ENCODE data around the gene VAMP4.

The VAMP4 gene, protein sequence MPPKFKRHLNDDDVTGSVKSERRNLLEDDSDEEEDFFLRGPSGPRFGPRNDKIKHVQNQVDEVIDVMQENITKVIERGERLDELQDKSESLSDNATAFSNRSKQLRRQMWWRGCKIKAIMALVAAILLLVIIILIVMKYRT

DNA sequence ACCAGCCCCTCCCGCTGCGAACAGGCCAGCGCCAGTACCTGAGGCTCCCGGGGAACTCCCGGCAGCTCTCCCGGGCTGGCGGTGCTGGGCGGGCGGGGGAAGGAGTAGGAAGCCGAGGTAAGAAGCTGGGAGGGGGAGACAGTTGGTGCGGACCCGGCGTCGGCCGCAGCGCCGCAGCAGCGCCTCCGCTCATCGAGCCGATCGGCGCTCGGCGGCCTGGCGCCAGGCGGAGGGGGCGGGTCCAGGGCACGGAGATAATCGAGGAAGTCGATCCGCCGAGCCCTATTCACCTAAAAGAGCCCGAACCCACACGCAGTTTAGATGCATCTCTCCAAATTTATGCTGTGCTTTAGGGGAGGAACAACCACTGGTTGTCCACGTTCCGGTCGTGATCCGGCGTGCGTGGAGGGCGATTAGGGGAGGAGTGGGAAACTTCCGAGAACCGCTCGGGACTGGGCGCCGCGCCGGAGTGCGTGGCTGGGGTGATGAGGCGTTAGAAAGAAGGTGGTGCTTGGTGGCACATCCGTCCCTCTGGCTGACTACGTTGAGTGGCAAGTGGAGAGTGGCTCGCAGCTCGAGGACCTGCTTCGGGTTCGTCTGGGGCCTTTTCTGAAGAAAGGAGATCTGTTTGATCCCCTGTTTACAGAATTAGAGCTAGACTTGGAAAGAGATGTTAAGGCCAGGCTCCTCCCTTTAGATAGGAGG is at the start of gene VAMP4:
Gene VAMP4, minus strand, starts transcription at position 194 of the 705 bp plus-strand sequence. CDS start 3,651 bp downstream, outside the sequence.
- DNase-seq (ENCODE audit: low spot score), result peak; percentile 82

DNA sequence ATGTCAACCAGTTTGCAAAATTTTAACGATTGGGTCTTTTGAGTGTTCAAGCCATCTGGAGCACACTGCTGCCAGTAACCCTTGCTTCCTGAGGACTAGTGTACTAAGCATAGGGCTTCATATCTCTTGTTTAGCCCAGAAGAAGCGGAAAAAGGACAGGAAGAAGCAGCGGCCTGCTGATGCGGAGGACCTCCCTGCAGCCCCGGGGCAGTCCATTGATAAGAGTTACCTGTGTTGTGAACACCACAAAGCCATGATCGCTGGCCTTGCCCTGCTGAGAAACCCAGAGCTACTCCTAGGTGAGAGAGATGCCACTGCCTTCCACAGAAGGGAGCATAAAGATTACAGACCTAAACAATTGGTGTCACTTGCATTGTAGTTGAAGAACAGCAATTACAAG is 48.5 kb upstream of the VAMP4 start:
- no peak for DNase-seq (ENCODE audit: low spot score)

DNA sequence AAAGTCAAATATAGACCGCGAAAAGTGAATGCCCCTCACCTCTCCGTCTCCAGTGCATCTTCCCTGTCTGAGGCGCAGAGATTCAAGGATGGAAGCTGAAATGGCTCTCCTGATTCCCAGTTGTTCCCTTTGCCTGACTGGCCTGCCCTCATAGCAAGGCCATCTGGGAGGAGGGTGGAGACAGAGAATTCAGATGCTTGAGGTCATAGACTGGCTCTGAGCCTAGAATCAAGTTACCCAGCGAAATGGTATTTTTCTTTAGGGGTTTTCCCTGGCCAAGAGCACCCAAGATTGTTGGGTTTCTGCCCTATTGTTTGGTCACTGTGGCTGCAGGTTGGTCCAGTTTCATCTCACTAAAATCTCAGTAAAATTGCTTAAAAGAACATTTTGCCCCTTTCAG is 46.8 kb upstream of the VAMP4 start:
- DNase-seq (ENCODE audit: low spot score), result no peak

DNA sequence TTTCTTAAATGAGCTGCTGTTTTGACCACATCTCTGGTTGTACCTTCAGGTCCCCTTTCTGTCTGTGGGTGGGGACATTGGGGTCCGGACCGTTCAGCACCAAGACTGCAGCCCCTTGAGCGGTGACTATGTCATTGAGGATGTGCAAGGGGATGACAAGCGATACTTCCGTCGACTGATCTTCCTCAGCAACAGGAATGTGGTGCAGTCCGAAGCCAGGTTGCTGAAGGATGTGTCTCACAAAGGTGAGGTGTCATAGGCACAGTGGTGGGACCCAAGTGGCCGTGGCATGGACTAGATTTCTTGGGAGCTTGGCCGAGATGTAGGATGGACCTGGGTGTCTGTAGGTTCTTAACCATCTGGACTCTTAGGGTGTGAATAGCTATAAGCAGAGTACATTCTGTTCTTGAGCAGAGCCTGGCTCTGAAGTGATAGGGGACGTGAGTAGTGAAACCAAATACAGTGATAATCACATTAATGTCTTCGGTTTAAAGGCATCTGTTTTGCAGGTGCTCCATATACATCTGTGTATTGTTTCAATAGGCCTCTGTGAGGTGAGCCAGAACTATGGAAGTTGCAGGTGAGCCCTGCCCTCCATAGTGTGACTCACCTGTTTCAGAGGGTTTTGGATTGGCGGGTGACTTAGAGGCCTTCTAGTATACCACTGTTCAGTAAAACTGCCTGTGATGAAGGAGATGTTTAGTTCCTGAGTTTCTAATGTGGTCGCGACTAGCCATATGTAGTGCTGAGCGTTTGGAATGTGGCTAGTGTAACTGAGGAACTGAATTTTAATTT is 46.0 kb upstream of the VAMP4 start:
- no peak for DNase-seq (ENCODE audit: low spot score)

DNA sequence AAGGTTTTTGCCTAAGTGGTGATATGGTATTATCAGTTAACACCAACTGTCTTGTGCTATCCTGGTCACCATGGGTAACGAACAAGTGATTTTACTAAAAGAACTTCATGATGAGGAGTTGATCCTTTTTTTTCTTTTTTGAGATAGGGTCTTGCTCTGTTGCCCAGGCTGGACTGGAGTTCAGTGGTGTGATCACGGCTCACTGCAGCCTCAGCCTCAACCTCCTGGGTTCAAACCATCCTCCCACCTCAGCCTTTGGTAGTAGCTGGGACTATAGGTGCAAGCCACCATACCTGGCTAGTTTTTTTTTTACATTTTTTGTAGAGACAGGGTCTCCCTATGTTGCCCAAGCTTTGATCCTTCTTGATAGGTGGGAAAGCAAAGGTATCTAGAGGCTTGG is 44.7 kb upstream of the VAMP4 start:
- no peak for DNase-seq (ENCODE audit: low spot score)

DNA sequence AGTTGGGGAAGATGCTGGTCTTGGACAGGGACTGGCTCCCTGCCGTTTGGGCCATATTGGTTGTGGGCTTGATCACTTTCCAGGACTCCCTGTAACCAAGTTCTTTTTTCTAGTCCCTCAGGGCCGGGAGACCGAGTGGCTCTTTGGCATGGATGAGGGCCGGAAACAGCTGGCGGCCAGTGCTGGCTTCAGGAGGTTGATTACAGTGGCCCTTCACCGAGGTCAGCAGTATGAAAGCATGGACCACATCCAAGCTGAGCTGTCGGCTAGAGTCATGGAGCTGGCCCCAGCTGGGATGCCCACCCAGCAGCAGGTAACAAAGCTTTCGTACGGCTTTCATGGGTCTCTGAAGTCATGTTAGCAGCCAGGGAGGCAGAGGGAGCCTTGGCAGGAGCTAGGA is 43.9 kb upstream of the VAMP4 start:
- no peak for DNase-seq (ENCODE audit: low spot score)

DNA sequence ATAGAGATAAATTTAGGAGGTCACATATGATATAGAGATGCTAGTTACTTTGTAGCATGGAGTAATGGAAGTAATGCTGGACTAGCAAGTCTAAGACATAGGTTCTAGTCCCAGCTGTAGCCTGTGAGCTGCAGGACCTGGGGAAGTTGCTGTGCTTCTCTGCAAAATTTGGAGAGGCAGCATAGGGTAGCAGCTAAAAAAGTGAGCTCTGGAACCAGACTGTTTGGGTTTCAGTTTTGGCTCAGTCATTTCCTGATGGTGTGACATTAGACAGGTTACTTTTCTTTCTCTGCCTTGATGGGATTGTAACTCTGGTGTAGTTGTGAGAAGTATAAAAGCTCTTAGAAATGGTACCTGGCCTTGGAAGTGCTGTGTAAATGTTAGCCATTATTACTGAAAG is 42.9 kb upstream of the VAMP4 start:
- no peak for DNase-seq (ENCODE audit: low spot score)

DNA sequence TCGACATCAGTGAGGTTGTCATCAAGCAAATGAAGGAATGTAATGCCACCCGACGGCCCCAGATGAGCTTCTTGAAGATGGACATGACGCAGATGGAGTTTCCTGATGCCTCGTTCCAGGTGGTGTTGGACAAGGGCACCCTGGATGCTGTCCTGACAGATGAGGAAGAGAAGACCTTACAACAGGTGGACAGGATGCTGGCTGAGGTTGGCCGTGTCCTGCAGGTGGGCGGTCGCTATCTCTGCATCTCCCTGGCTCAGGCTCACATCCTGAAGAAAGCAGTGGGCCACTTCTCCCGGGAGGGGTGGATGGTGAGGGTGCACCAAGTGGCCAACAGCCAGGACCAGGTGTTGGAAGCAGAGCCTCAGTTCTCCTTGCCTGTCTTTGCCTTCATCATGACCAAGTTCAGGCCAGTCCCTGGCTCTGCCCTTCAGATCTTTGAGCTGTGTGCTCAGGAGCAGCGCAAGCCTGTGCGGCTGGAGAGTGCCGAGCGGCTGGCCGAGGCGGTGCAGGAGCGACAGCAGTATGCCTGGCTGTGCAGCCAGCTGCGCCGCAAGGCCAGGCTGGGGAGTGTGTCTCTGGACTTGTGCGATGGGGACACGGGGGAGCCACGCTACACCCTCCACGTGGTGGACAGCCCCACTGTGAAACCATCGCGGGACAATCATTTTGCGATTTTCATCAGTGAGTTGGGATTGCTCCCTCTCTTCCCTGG is 42.1 kb upstream of the VAMP4 start:
- DNase-seq (ENCODE audit: low spot score), result no peak

DNA sequence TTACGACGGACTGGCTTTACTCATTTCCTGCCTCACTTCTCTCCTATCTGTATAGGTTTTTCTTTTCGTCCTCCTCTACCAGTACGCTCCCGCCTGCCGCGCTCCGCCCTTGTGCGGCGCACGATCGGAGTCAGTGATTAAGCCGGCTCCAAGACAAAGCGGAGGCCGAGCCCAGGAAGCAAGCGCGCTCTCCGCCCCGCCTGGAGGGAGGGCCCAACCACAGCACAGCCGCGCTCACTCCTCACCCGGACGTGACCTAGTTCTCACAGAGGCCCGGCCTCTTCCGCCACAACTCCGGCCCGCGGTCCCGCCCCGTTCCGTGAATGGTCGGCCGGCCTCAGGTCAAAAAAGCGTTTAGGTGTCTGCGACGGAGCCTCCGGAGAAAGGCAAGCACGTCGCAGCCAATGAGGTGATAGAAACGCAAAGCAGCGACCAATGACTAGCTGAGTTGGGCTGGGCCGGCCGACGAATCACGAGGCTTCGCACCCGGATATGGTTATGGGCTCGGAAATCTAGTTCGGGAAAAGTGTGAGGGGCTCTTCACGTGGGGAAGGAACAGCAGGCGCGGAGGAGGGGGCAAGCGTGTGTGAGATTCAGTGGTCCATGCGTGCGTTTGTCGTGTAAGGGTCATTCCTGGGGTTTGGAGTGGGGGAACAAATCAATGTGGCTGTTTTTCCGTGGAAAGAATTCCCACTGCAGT is 39.5 kb upstream of the VAMP4 start, which contains the start of gene METTL13:
Gene METTL13, plus strand, starts transcription at position 485 of the 700 bp plus-strand sequence. CDS start 308 bp downstream, outside the sequence.
- peak; percentile 98 for DNase-seq (ENCODE audit: low spot score)

DNA sequence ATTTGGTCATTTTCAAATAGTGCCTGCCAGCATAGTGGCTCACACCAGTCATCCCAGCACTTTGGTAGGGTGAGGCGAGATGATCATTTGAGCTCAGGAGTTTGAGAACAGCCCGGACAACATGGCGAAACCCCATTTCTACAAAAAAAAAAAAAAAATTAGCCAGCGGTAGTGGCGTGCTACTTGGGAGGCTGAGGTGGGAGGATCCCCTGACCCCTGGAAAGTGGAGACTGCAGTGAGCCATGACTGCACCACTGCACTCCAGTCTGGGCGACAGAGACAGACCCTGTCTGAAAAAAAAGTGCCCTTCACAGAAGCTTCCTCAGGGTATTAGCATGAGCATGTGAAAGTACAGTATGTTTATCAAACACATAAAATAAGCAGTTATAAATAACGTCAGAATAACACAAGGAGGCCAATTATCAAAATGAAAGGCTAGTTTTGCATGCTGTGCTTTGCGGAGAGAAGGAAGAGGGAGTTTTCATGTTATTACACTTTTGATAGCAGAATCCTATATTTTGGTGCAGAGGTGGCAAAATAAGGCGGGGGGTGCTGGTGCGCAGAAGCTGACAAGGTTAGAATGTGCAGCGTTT is 38.8 kb upstream of the VAMP4 start:
- DNase-seq (ENCODE audit: low spot score), result no peak

DNA sequence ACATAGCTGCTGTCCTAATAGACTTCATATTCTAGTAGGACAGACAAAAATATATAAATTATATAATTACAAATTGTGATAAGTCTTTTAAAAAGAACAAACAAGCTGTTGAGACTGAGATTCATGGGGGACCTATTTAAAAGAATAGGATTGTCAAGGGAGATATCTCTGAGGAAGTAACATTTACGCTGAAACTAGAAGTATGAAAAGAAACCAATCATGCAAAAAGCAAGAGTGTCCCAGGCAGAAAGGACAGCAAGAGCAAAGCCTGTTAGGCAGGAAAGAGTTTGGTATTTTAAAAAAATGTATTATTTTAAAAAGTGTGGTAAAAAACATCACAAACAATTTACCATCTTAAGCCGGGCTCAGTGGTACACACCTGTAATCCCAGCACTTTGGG is 30.4 kb upstream of the VAMP4 start:
- DNase-seq (ENCODE audit: low spot score), result no peak

DNA sequence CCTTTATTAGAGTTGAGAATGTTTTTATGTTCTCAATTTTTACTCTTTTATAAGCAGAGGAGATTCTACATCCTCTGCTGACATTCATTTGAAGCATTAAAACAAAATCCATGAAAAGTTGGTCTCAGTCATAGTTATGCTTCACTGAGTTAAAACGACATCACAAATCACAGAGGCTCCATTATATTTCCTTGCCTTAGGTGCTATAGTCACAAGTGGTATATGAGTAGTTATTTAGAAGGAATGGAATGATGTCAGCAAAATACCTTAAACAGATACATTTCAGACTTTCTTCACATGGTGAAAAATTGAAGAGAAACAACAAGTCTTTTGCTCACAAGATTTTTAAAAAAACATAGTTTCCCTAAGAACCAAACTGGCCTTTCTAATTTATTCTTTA is 27.9 kb upstream of the VAMP4 start:
- DNase-seq (ENCODE audit: low spot score), result no peak

DNA sequence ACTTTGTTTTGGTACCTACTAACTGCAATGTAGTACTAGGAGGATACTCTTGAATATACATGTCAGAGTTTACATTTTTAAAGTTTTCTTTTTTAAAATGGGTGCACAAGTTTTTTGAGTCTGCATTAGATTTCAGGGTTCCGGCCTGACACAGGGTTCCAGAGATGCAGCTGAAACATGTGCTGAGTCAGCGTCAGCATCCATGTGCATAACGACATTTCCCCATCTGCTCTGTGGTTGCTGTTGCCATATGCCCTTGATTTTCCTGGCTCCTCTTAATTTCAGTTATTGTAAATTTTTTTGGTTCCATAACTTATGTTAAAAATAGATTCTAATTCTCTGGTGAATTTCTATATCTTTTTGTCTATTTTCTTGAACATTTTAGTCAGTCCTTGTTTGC is 27.3 kb upstream of the VAMP4 start:
- DNase-seq (ENCODE audit: low spot score), result no peak

DNA sequence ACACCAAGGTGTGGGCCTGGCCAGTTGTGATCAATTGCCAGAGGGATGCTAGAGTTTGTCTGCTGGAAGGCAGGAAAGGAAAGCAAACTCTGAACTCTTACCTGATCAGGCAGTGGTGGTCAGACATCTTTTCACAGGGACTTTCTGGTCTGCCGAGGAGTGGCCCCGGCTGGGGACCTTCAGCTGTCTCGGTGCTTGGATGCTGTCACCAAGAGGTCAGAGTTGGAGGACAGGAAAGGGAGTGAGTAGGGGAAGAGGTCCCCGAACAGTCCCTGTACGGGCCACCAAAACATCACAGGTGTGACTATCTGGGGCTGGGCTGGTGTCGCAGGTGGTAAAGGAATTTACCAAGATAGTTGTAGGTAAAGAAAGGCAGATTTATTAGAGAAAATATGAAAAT is 21.9 kb upstream of the VAMP4 start:
- no peak for DNase-seq (ENCODE audit: low spot score)

DNA sequence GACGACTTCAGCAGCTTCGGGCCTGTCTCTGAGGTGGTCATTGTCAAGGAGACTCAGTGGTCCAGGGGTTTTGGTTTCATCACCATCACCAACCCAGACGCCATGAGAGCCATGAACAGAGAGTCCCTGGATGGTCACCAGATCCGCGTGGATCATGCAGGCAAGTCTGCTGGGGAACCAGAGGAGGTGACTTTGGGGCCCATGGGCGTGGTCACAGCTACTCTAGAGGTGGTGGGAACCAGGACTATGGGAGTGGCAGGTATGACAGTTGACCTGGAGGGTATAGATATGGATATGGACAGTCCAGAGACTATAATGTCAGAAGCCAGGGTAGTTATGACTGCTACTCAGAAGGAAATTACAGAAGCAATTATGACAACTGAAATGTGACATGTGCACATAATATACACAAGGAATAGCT is 20.3 kb upstream of the VAMP4 start:
- DNase-seq (ENCODE audit: low spot score), result no peak

DNA sequence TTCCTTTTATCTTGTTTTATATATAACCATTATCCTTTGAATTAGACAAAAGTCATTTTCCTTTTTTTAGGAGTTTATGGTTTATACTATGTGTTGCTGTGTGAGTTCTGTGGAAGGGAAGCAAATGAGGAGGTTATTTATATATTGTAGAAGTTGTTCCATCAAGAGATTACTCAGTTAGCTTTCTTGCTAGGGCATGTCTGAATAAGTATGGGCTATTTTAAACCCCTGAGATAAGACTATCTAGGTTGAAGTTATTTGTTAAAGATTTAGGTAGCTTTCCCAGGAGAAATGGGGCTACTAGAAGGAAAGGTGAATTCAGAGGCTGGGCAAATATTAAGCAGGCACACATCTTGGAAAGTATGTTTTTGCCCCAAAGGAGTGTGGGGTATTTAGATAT is 16.1 kb upstream of the VAMP4 start:
- no peak for DNase-seq (ENCODE audit: low spot score)

DNA sequence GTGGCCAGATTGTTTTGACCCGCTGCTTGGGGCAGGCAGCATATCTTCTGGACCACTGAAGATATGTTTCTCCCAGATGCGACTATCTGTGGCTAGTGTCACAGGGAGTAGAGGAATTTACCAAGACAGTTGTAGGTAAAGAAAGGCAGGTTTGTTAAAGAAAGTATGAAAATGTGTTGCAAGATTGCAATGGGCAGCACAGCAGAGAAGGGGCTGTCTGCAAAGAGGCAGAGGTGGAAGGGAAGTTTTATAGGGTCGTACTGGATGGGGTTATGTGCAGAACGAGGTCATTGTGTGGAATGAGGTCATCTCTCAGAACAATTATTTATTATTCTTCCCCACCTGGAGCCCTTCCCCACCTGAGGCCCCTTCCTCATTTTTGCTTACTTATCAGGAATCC is 15.0 kb upstream of the VAMP4 start:
- no peak for DNase-seq (ENCODE audit: low spot score)

DNA sequence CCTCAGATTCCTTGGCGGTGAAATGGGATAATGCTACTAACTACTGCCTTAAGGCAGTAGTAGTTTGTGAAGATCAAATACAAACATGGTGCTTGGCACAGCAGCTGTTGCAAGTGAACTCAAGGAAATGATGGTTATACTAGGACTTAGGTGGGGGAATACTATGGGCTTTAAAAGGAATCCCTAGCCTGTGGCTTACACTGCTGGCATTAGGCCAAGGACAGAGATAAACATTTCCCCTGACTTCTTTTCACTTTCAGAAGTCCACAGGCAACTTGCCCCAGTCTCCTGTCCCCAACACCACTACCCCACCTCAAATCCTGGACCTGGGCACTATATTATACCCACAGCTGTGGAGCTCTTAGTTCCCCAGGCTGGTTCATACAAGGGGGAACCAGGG is 13.1 kb upstream of the VAMP4 start:
- no peak for DNase-seq (ENCODE audit: low spot score)

DNA sequence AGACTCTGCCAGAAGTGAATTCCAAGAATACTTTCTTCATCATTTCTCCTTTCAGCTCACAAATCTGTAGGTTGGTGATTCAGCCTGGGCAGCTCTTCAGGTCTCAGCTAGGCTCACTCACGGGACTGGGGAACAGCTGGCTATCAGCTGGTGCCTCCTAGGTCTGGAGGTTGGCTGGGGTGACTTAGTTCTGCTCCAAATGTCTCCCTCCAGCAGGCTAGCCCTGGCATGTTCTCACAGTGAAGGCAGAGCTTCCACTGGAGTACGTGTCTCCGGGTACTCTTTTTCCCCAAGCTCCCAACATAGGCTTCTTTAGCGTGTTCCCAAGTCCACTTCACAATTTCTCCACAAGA is 12.5 kb upstream of the VAMP4 start:
- DNase-seq (ENCODE audit: low spot score), result no peak

DNA sequence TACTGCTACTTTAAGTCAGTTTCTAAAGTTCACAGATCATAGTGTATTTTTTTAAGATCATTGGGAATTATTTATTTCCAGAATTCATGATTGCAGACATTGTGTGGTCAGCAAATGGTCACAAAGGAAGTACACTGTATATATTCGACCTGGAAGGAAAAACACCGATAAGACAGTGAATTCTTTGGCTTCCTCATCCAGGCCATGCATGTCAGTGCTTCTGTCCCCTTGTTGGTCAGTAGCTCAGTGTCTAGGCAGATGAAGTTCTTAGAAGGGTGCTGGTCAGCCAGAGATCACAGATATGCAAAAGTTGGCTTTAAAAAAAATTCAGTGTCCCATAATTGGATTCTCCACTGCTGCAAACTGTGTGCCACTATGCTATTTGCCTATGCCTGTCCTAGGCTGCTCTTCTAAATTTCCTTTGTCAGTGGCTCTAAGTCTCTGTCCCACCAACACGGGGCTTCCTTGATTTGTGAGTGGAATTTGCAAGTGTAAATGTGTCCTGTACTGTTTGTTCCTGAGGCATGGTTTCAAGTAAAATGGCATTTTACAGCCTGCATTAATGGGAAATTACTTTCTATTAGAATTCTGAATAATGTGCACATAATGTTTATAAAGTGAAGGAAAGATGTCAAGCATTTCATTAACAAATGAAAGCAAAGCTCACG is 12.0 kb upstream of the VAMP4 start:
- DNase-seq (ENCODE audit: low spot score), result no peak

DNA sequence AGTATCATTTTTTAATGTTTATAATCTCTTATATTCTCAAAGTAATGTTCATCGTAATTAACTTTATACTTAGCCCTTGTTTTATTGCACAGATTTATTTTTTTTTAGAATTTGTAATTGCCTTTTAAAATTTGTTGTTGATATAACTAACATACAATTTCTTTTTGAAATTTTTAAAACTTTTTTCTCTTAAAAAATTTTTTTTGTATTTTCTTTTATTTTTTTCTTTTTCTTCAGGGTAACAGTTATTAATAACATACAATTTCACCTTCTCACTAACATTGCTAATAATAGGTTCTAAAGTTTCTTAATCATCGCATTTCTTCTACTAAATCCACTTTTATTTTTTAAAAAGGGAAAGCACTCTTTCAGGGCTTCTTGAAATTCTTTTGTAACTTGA is 11.3 kb upstream of the VAMP4 start:
- DNase-seq (ENCODE audit: low spot score), result no peak

Measured in SW480 (cell line).